ENCODE data around the gene CLCN3.

- no peak for TF ChIP-seq CTCF (IDR thresholded peaks at IDR 0.05)
- TF ChIP-seq POLR2A (IDR thresholded peaks at IDR 0.05) = no peak
These were observed 37.8 kb downstream of the CLCN3 start for GRCh38 chr4:169658196-169658595.
